Thoracic aorta (tissue), 2 donors: ENCODE data around the gene SHC1. TPM values are rescaled to one million over a fixed set of nuclear protein-coding genes. Genes with fewer than 3 reads are reported as not detected.

Experiments
- ATAC-seq: fragments of 150-250 bp; one replicate; pipeline ENCODE4 v1.8.0; 2017; ENCODE audit warnings: low read depth; ENCODE audit not compliant: insufficient number of reproducible peaks, low FRiP score
- DNase-seq: peaks from one replicate; pipeline ENCODE4 v3.0.0-alpha.2; 2020; ENCODE audit warnings: low spot score
- H3K27ac ChIP-seq, 2 donors: fragments of 200-600 bp; sonication (generic); 1 replicate in 1 of 2; 2 replicates in 1 of 2; pipeline ENCODE4 v1.5.1; 2016; ENCODE audit warnings: mild to moderate bottlenecking in 2 of 2, moderate library complexity in 2 of 2
- H3K27me3 ChIP-seq: fragments of 200-600 bp; sonication (generic); replicated peaks from 2 replicates; pipeline ENCODE4 v1.6.0; 2016; ENCODE audit warnings: mild to moderate bottlenecking; ENCODE audit not compliant: insufficient read depth
- H3K36me3 ChIP-seq: fragments of 200-600 bp; sonication (generic); one replicate; pipeline ENCODE4 v1.5.1; 2016
- H3K4me1 ChIP-seq, 2 donors: fragments of 200-600 bp; sonication (generic); 1 replicate in 1 of 2; 2 replicates in 1 of 2; pipeline versions ENCODE4 v1.5.1 to v1.6.0; 2016; ENCODE audit warnings: low read depth in 2 of 2, mild to moderate bottlenecking in 1 of 2; ENCODE audit not compliant: control insufficient read depth in 1 of 2
- H3K4me3 ChIP-seq: fragments of 200-600 bp; sonication (generic); 2 replicates; pipeline ENCODE4 v1.5.1; 2016; ENCODE audit warnings: mild to moderate bottlenecking
- H3K9me3 ChIP-seq: fragments of 200-600 bp; sonication (generic); 2 replicates; pipeline ENCODE4 v1.5.1; 2016
- CTCF ChIP-seq: fragments of 200-600 bp; sonication (generic); IDR thresholded peaks from one replicate; pipeline ENCODE4 v1.5.1; 2019; ENCODE audit warnings: antibody characterized with exemption
- total RNA-seq, 2 donors: library from RNA; depleted of rRNA; stranded (reverse); fragments of >200 nt; gene quantifications; one replicate each; pipeline versions ENCODE4 v1.1.0 to v1.2.3, GENCODE V29; 2016

Gene SHC1
- total RNA-seq, 2 donors from 2014 or later, result 129 to 174 TPM

GRCh38 chr1:154958036-154958435, 12.5 kb downstream of the SHC1 start:
- ATAC-seq, result no peak
- no peaks in the 10 kb centered on the region for H3K27me3 ChIP-seq
- no peak overlapping the region for H3K27ac ChIP-seq

DNA sequence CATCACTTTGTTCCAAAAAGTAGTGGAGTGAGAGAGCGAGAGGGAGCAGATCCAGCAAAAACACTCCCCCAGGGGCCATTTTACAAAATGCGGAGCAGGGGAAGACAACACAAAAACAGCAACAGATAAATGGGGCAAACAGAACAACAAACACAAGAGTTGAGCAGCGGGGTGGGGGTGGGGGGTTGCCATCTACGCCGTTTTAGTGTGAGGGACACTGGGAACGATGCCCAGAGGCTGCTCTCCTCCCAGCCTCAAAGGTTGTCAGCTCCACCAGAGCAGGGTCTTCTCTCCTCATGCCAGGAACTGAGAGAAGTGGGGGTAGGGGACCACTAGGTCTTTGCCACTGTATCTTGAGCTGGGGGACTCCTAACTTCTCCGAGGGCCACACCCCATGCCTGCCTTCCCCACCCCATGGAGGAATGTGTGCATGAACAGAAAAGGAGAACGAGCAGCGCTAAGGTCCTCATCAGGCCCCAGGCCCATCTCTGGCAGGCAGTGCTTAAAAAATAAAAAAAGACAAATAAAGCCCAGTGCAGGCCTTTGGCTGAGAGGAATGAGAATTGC, 13.4 kb downstream of the SHC1 start:
- Histone ChIP-seq H3K27me3 (no peaks in the 10 kb centered on the region), H3K27ac (peak overlapping the region; percentile 81 to 85), H3K4me3 (no peak overlapping the region), H3K36me3 (peaks cover 11% of the 10 kb centered on the region), H3K4me1 (peaks cover 38 to 56% of the 10 kb centered on the region in 2 donors), H3K9me3 (no peaks in the 10 kb centered on the region)
- TF ChIP-seq CTCF, result no peak
- DNase-seq (no peak), ATAC-seq (no peak)

More at GRCh38 chr1:154958036-154958435, 12.5 kb downstream of the SHC1 start:
- H3K36me3 ChIP-seq, result peaks cover 11% of the 10 kb centered on the region
- TF ChIP-seq CTCF, result no peak
- H3K9me3 ChIP-seq, result no peaks in the 10 kb centered on the region
- no peak overlapping the region for H3K4me3 ChIP-seq
- peaks cover 39 to 57% of the 10 kb centered on the region in 2 donors for H3K4me1 ChIP-seq
- no peak for DNase-seq

DNA sequence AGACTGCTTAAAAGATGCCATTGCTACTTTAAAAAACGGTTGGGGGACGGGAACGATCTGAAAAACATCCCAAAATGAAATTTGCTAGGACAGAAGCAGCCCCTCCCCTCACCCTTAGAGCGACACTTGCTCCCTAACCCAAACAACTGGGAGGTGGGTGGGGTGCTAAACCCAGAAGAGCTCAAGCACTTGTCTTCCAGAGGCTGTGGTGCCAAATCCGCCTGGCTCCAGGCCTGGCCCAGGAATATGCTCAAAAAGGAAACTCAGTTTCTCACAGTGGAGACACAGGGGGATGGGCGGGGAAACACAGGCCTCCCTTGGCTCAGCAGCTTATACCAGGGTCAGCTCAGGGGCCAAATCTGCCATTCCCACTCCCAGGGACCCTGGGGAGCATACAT, 14.0 kb downstream of the SHC1 start:
- Histone ChIP-seq H3K36me3 (peaks cover 11% of the 10 kb centered on the region), H3K27ac (peak overlapping the region; percentile 81 to 85), H3K27me3 (no peaks in the 10 kb centered on the region), H3K9me3 (no peaks in the 10 kb centered on the region), H3K4me3 (peak overlapping the region; percentile 77), H3K4me1 (peaks cover 38 to 61% of the 10 kb centered on the region in 2 donors)
- no peak for TF ChIP-seq CTCF
- ATAC-seq (no peak), DNase-seq (no peak)

DNA sequence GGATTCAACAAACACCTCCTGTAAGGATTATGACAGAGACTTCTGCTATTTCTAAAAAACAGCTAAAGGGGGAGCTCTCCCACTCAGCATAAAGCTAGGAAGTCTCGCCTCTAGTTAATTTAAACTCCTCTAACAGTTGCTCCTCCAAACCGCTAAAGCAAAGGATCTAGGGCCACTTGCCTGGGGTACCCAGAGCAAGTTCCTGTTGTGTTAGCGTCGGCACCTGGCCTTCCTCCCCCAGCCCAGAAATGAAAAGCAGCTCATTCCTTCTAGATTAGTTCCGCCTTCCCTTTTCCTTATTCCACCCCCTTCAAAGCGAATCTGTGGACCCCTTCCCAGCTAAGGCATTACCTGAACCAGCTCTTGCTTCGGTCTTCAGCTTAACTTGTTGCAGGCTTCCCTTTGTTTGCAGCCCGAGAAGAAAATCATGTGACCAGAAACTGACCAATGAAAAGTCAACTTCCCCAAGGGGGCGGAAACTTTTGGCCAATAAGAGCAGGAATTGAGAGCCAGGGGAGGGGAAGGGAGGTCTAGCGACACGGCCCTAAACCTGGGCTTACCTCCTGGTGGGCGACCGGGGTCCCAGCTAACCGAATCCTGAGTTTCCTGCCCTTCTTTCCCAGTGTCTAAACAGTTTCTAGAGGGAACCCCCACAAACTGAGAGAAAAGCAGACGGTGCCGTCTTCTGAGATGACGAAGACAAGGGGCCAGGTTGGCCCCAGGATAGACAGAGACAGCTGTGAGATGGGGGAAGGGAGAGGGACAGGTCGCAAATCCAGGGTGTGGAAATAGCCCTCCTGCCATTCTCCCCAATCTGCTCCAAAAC, 14.6 kb downstream of the SHC1 start, which contains the start of gene PBXIP1:
PBXIP1 (minus strand) TSS at position 382 of the 826 bp plus-strand sequence. CDS start 2,378 bp downstream, outside the sequence.
- Histone ChIP-seq H3K27ac (peak within 1 kb of the TSS; percentile 81 to 85), H3K4me3 (peak within 1 kb of the TSS; percentile 77), H3K27me3 (no peaks in the 10 kb centered on the region), H3K4me1 (peaks cover 38 to 60% of the 10 kb centered on the region in 2 donors), H3K9me3 (no peaks in the 10 kb centered on the region), H3K36me3 (peaks cover 12% of the 10 kb centered on the region)
- peak; percentile 64 for ATAC-seq
- peak; percentile 40 for DNase-seq
- no peak for TF ChIP-seq CTCF

DNA sequence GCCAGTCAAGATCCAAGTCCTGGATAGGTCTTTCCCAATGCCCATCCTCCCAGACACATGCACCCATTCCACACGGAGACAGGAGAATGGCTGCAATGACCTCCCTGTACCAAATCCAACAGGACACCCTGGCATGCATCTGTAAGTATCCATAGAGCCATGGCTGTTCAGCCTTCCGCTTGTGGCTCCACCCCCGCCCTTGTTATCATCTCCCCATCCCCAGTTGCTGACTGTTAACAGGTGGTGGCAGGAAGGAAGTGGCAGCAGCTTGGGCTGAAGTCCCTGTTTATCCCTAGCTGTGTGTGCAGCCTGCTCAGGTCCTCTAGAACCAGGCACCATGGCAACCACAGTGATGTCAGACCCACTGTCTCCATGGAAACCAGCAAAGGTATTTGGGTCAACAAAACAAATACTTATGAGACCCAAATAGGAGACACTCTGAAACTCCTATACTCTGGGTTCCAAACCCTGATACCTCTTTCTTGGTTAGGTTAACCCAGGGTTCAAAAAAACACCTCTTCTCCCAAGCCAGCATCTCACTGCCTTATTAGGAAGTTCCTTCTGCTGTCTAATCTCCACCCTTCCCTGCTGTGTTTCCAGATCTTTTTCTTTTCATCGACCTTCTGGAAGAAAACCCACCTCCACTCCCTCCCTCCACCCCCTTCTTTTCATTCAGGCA, 15.4 kb downstream of the SHC1 start:
- ATAC-seq (peak; percentile 22), DNase-seq (peak; percentile 35)
- Histone ChIP-seq H3K9me3 (no peaks in the 10 kb centered on the region), H3K27me3 (no peaks in the 10 kb centered on the region), H3K27ac (peak overlapping the region; percentile 81 to 85), H3K4me3 (peak overlapping the region; percentile 77), H3K36me3 (peaks cover 18% of the 10 kb centered on the region), H3K4me1 (peaks cover 32 to 52% of the 10 kb centered on the region in 2 donors)
- TF ChIP-seq CTCF, result no peak
